HepG2 (cell line): ENCODE results near the gene NHP2. TPM values are rescaled to one million over a fixed set of nuclear protein-coding genes. Genes with fewer than 3 reads are reported as not detected.

Experiments used
- AFF4 ChIP-seq: sonication (generic); formaldehyde crosslinking; IDR thresholded peaks from 2 replicates; pipeline ENCODE4 v1.4.0; 2020; ENCODE audit warnings: missing genetic modification reagents
- DNMT1 ChIP-seq: sonication (generic); formaldehyde crosslinking; IDR thresholded peaks from 2 replicates; pipeline ENCODE4 v1.5.1; 2020; ENCODE audit warnings: mild to moderate bottlenecking, missing genetic modification reagents
- FOSL2 ChIP-seq: sonication (generic); formaldehyde crosslinking; IDR thresholded peaks from 2 replicates; pipeline ENCODE4 v1.4.0; 2020; ENCODE audit warnings: missing genetic modification reagents
- GATAD1 ChIP-seq: IDR thresholded peaks from 2 replicates; pipeline ENCODE4 v1.6.1; 2016; ENCODE audit warnings: missing genetic modification reagents, missing compliant biosample characterization
- HMGXB4 ChIP-seq, 2 experiments: sonication (generic) in 1 of 2; formaldehyde crosslinking in 1 of 2; IDR thresholded peaks; 2 replicates each; pipeline versions ENCODE4 v1.4.0 to v1.6.1; 2018 to 2020; ENCODE audit warnings: missing genetic modification reagents in 2 of 2, borderline replicate concordance in 1 of 2, low read depth in 1 of 2, mild to moderate bottlenecking in 1 of 2, missing biosample characterization in 1 of 2
- PBX2 ChIP-seq: IDR thresholded peaks from 2 replicates; pipeline ENCODE4 v1.6.1; 2016; ENCODE audit warnings: control low read depth
- PPARG ChIP-seq: conservative IDR thresholded peaks from 2 replicates; pipeline ENCODE4 v1.6.1; 2016; ENCODE audit warnings: missing biosample characterization, missing genetic modification reagents
- TCF12 ChIP-seq, 2 experiments: fragments of 450-650 bp in 1 of 2; sonication (generic) in 1 of 2; formaldehyde crosslinking in 1 of 2; IDR thresholded peaks; 2 replicates each; pipeline versions ENCODE4 v1.6.1 to v1.8.0; 2017 to 2022; ENCODE audit warnings: antibody characterized with exemption in 1 of 2, mild to moderate bottlenecking in 1 of 2, missing genetic modification reagents in 1 of 2, moderate library complexity in 1 of 2
- ZBTB26 ChIP-seq: IDR thresholded peaks from 2 replicates; pipeline ENCODE4 v1.6.1; 2016; ENCODE audit warnings: missing compliant biosample characterization, missing genetic modification reagents, borderline replicate concordance
- ZNF160 ChIP-seq: sonication (generic); formaldehyde crosslinking; IDR thresholded peaks from 2 replicates; pipeline ENCODE4 v1.8.0; 2022; ENCODE audit warnings: mild to moderate bottlenecking, inconsistent platforms, missing genetic modification reagents
- ZNF18 ChIP-seq: sonication (generic); formaldehyde crosslinking; IDR thresholded peaks from 2 replicates; pipeline ENCODE4 v1.8.0; 2022; ENCODE audit warnings: mild to moderate bottlenecking, missing genetic modification reagents; ENCODE audit not compliant: insufficient replicate concordance
- ZNF3 ChIP-seq: IDR thresholded peaks from 2 replicates; pipeline ENCODE4 v1.7.0; 2017; ENCODE audit warnings: inconsistent platforms
- ZNF556 ChIP-seq: sonication (generic); formaldehyde crosslinking; IDR thresholded peaks from 2 replicates; pipeline ENCODE4 v1.4.0; 2020; ENCODE audit warnings: mild to moderate bottlenecking, missing genetic modification reagents, borderline replicate concordance
- ZNF557 ChIP-seq: sonication (generic); formaldehyde crosslinking; IDR thresholded peaks from 2 replicates; pipeline ENCODE4 v1.4.0; 2020; ENCODE audit warnings: missing genetic modification reagents
- ZNF766 ChIP-seq: sonication (generic); formaldehyde crosslinking; IDR thresholded peaks from 2 replicates; pipeline ENCODE4 v1.5.0; 2020; ENCODE audit warnings: missing genetic modification reagents, borderline replicate concordance
- ZNF768 ChIP-seq: sonication (generic); formaldehyde crosslinking; IDR thresholded peaks from 2 replicates; pipeline ENCODE4 v1.4.0; 2020; ENCODE audit warnings: missing genetic modification reagents
- ZNF879 ChIP-seq: sonication (generic); formaldehyde crosslinking; IDR thresholded peaks from 2 replicates; pipeline ENCODE4 v1.8.1; 2023; ENCODE audit warnings: missing genetic modification reagents
- polyA plus RNA-seq, 8 experiments: library from polyadenylated mRNA; depleted of rRNA in 3 of 8; stranded (reverse) in 7 of 8; unstranded in 1 of 8; fragments of >200 nt; fragmentation: Illumina TruSeq in 4 of 8; extraction: Trizol in 4 of 8; gene quantifications; 2 replicates each; pipeline versions ENCODE4 v1.2.1 to v1.2.3, GENCODE V29; 2011 to 2016; ENCODE audit warnings: low read depth in 4 of 8, missing spikeins in 1 of 8, mixed read lengths in 1 of 8; ENCODE audit not compliant: insufficient read depth in 1 of 8
- total RNA-seq, 5 experiments: library from RNA; depleted of rRNA; stranded (reverse); fragments of >200 nt; fragmentation: Illumina TruSeq; extraction: Trizol; gene quantifications; 2 replicates each; pipeline ENCODE4 v1.2.3, GENCODE V29; 2016; ENCODE audit warnings: low read depth in 1 of 5

Gene NHP2
- total and polyA plus RNA-seq, 2 of the 13 experiments (the other 11 are each of a cell fraction or from before 2014, with no cell fraction given), result 56.2 to 96.1 TPM

GRCh38 chr5:178120607-178121357, 32.9 kb downstream of the NHP2 start (continued):
- TF ChIP-seq ZNF556 (CRISPR knock-in tag) (0 out of 2 replicates have a peak, but pooled peaks have one; percentile 39), HMGXB4 (CRISPR knock-in tag; IDR thresholded peaks at IDR 0.05; ENCODE audit: borderline replicate concordance in 1 of 2, low read depth in 1 of 2) (peak in 1 of 2 experiments; percentile 66; a peak in 1 of 4 replicates), TCF12 (IDR thresholded peaks at IDR 0.05) (no peak), TCF12 (CRISPR knock-in tag; IDR thresholded peaks at IDR 0.05) (0 out of 2 replicates have a peak, but pooled peaks have one; percentile 32), AFF4 (no peak), ZNF766 (CRISPR knock-in tag) (peak; percentile 58; the same call in 1 of the 2 replicates), ZNF3 (CRISPR knock-in tag) (no peak), ZNF557 (CRISPR knock-in tag) (0 out of 2 replicates have a peak, but pooled peaks have one; percentile 39), ZBTB26 (CRISPR knock-in tag) (peak; percentile 42; the same call in 1 of the 2 replicates), DNMT1 (CRISPR knock-in tag) (0 out of 2 replicates have a peak, but pooled peaks have one; percentile 40), ZNF18 (CRISPR knock-in tag) (no peak), PBX2 (CRISPR knock-in tag) (peak; percentile 51; the same call in 1 of the 2 replicates), ZNF768 (CRISPR knock-in tag) (peak; percentile 60; the same call in 1 of the 2 replicates), GATAD1 (CRISPR knock-in tag) (no peak), ZNF879 (CRISPR knock-in tag) (no peak), ZNF160 (CRISPR knock-in tag) (peak; percentile 62; the same call in 1 of the 2 replicates), PPARG (CRISPR knock-in tag) (no peak), FOSL2 (CRISPR knock-in tag) (0 out of 2 replicates have a peak, but pooled peaks have one; percentile 23)
